Measurements from ENCODE around the gene UQCR10. TPM values are rescaled to one million over a fixed set of nuclear protein-coding genes. Genes with fewer than 3 reads are reported as not detected.

The UQCR10 gene
- total and polyA plus RNA-seq, 2 donors from 2014 or later: 78.7 to 479 TPM

DNA sequence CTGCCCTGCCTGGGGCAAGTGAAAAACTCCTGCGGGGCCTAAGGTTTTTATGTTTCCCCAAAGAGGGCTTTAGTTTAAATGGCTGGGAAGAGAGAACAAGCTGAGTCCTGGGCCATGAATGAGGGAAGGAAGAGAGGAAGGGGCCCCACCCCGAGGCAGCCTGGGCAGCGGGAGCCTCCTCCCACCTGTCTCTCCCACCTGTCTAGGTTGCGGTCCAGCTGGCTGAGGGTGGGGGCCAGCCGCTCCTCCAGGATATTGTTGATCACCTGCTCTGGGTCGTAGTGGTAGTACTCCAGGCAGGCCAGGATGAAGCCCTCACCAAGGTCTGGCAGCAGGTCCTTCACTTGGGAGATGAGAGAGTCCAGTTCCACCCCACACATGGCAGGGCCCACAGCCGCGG lies 34.6 kb downstream of the UQCR10 start:
- peaks cover 0 to 7% (median 0%) of the 10 kb centered on the region in 3 donors for H3K4me1 ChIP-seq (ENCODE audit: control insufficient read depth in 2 of 3, insufficient read depth in 2 of 3, low read depth in 1 of 3, low read length in 3 of 3)
- H3K9me3 ChIP-seq (ENCODE audit: control insufficient read depth in 2 of 3, insufficient read depth in 1 of 3, low read length in 3 of 3): no peaks in the 10 kb centered on the region
- DNase-seq: no peak
- no peak overlapping the region for H3K4me3 ChIP-seq (ENCODE audit: low read length in 3 of 3)
- H3K27ac ChIP-seq (ENCODE audit: low read depth in 2 of 2, low read length in 2 of 2): no peak overlapping the region
- H3K36me3 ChIP-seq (ENCODE audit: control insufficient read depth in 2 of 3, insufficient read depth in 3 of 3, low read length in 3 of 3): peaks cover 3 to 61% (median 59%) of the 10 kb centered on the region in 3 donors
- intact Hi-C loops (cut with DNase I): no loop called here
- FAIRE-seq: no peak
- no peaks in the 10 kb centered on the region for H3K27me3 ChIP-seq (ENCODE audit: control insufficient read depth, insufficient read depth, low read length)
- TF ChIP-seq, protein P1, sequence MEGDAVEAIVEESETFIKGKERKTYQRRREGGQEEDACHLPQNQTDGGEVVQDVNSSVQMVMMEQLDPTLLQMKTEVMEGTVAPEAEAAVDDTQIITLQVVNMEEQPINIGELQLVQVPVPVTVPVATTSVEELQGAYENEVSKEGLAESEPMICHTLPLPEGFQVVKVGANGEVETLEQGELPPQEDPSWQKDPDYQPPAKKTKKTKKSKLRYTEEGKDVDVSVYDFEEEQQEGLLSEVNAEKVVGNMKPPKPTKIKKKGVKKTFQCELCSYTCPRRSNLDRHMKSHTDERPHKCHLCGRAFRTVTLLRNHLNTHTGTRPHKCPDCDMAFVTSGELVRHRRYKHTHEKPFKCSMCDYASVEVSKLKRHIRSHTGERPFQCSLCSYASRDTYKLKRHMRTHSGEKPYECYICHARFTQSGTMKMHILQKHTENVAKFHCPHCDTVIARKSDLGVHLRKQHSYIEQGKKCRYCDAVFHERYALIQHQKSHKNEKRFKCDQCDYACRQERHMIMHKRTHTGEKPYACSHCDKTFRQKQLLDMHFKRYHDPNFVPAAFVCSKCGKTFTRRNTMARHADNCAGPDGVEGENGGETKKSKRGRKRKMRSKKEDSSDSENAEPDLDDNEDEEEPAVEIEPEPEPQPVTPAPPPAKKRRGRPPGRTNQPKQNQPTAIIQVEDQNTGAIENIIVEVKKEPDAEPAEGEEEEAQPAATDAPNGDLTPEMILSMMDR (IDR thresholded peaks at IDR 0.05; ENCODE audit: borderline replicate concordance, extremely low read depth, insufficient read depth): no peak
- no peak overlapping the region for H3K9ac ChIP-seq (ENCODE audit: low read length in 3 of 3)

DNA sequence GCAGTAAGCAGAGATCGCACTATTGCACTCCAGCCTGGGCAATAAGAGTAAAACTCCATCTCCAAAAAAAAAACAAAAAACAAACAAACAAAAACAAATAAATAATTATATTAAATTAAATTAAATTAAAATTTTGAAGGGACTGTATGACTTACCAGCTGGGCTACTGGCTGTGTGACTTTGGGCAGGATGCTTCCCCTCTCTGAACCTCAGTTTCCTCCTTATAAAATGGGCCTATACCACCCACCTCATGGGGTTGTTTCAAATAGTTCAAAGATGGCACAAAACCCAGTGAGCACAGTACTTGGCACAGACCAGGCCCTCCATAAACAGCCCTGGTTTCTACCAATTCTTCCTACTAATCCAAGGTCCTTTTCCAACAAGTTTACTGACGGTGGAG lies 36.0 kb downstream of the UQCR10 start:
- Histone ChIP-seq H3K27ac (ENCODE audit: low read depth in 2 of 2, low read length in 2 of 2) (no peak overlapping the region), H3K9ac (ENCODE audit: low read length in 3 of 3) (no peak overlapping the region), H3K4me3 (ENCODE audit: low read length in 3 of 3) (no peak overlapping the region), H3K27me3 (ENCODE audit: control insufficient read depth, insufficient read depth, low read length) (no peaks in the 10 kb centered on the region), H3K4me1 (ENCODE audit: control insufficient read depth in 2 of 3, insufficient read depth in 2 of 3, low read depth in 1 of 3, low read length in 3 of 3) (peaks cover 0 to 7% (median 0%) of the 10 kb centered on the region in 3 donors), H3K9me3 (ENCODE audit: control insufficient read depth in 2 of 3, insufficient read depth in 1 of 3, low read length in 3 of 3) (no peaks in the 10 kb centered on the region), H3K36me3 (ENCODE audit: control insufficient read depth in 2 of 3, insufficient read depth in 3 of 3, low read length in 3 of 3) (peaks cover 3 to 69% (median 56%) of the 10 kb centered on the region in 3 donors)
- intact Hi-C loops (cut with DNase I): no loop called here
- no peak for FAIRE-seq
- TF ChIP-seq, protein P1 (IDR thresholded peaks at IDR 0.05; ENCODE audit: borderline replicate concordance, extremely low read depth, insufficient read depth): no peak
- no peak for DNase-seq

DNA sequence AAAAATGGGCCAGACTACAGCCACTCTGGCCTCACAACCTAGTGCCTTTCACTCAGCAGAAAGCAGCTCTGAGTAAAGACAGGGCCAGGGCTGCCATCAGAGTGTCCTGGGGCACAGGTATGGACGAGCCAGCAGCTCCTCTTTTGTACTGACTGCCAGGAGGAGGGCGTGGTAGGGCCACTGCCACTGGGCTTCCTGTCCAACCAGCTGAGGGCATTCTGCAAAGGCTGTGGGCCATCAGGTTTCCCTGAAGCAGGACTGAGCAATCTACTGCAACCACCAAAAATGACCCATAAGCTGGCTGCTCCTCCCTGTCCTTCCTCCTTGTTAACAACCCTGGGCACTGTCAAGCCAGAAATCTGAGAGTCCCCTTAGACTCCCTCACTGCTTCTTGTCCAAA lies 37.8 kb downstream of the UQCR10 start:
- H3K36me3 ChIP-seq (ENCODE audit: control insufficient read depth in 2 of 3, insufficient read depth in 3 of 3, low read length in 3 of 3): peaks cover 3 to 61% (median 56%) of the 10 kb centered on the region in 3 donors
- H3K4me3 ChIP-seq (ENCODE audit: low read length in 3 of 3): no peak overlapping the region
- DNase-seq (no peak), FAIRE-seq (no peak)
- no peaks in the 10 kb centered on the region for H3K4me1 ChIP-seq (ENCODE audit: control insufficient read depth in 2 of 3, insufficient read depth in 2 of 3, low read depth in 1 of 3, low read length in 3 of 3)
- H3K9me3 ChIP-seq (ENCODE audit: control insufficient read depth in 2 of 3, insufficient read depth in 1 of 3, low read length in 3 of 3): no peaks in the 10 kb centered on the region
- TF ChIP-seq, protein P1 (IDR thresholded peaks at IDR 0.05; ENCODE audit: borderline replicate concordance, extremely low read depth, insufficient read depth): no peak
- intact Hi-C loops (cut with DNase I): no loop called here
- H3K9ac ChIP-seq (ENCODE audit: low read length in 3 of 3): no peak overlapping the region
- H3K27ac ChIP-seq (ENCODE audit: low read depth in 2 of 2, low read length in 2 of 2): no peak overlapping the region
- no peaks in the 10 kb centered on the region for H3K27me3 ChIP-seq (ENCODE audit: control insufficient read depth, insufficient read depth, low read length)

DNA sequence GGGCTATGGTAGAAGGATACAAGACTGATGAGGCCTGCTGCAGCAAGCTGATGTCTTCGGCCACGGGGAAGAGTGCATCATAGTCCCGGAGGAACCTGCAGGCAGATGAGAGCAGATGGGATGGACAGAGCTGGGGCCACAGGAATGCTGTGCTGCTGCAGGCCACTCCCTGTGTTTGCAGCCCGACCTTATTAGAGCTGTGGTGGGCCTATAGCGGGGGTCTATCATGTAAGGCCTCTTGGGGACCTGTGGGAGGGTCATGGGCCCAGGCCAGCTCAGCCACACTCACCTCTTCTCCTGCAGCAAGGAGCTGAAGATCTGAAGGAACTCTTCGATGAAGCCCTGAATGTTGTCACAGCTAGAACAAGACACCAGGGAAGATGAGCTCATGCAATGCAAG lies 39.0 kb downstream of the UQCR10 start:
- no peak for FAIRE-seq
- no peak overlapping the region for H3K27ac ChIP-seq (ENCODE audit: low read depth in 2 of 2, low read length in 2 of 2)
- no peak for DNase-seq
- H3K9me3 ChIP-seq (ENCODE audit: control insufficient read depth in 2 of 3, insufficient read depth in 1 of 3, low read length in 3 of 3): no peaks in the 10 kb centered on the region
- intact Hi-C loops (cut with DNase I): no loop called here
- peaks cover 0 to 2% (median 0%) of the 10 kb centered on the region in 3 donors for H3K4me1 ChIP-seq (ENCODE audit: control insufficient read depth in 2 of 3, insufficient read depth in 2 of 3, low read depth in 1 of 3, low read length in 3 of 3)
- no peak overlapping the region for H3K9ac ChIP-seq (ENCODE audit: low read length in 3 of 3)
- no peaks in the 10 kb centered on the region for H3K27me3 ChIP-seq (ENCODE audit: control insufficient read depth, insufficient read depth, low read length)
- peaks cover 3 to 49% (median 47%) of the 10 kb centered on the region in 3 donors for H3K36me3 ChIP-seq (ENCODE audit: control insufficient read depth in 2 of 3, insufficient read depth in 3 of 3, low read length in 3 of 3)
- TF ChIP-seq, protein P1 (IDR thresholded peaks at IDR 0.05; ENCODE audit: borderline replicate concordance, extremely low read depth, insufficient read depth): no peak
- H3K4me3 ChIP-seq (ENCODE audit: low read length in 3 of 3): no peak overlapping the region
